Lower lobe of right lung (tissue), 2 donors: ENCODE data around the gene HES5. TPM values are rescaled to one million over a fixed set of nuclear protein-coding genes. Genes with fewer than 3 reads are reported as not detected.

Source experiments
- ATAC-seq, 2 donors: fragments of 200-7000 bp; cut with Tn5 transposase; one replicate each; pipeline ENCODE4 v1.9.1; 2020 to 2022; ENCODE audit warnings: mild to moderate bottlenecking in 2 of 2, moderate library complexity in 2 of 2
- DNase-seq: peaks from one replicate; pipeline ENCODE4 v3.0.0-alpha.2; 2020
- H3K27ac ChIP-seq: fragments of 200-600 bp; one replicate; pipeline ENCODE4 v1.8.0; 2022
- H3K27me3 ChIP-seq: fragments of 200-600 bp; one replicate; pipeline ENCODE4 v1.8.0; 2022; ENCODE audit warnings: low read depth
- H3K36me3 ChIP-seq: fragments of 200-600 bp; one replicate; pipeline ENCODE4 v1.8.0; 2022; ENCODE audit warnings: mild to moderate bottlenecking
- H3K4me1 ChIP-seq: fragments of 200-600 bp; one replicate; pipeline ENCODE4 v1.8.0; 2022
- H3K4me3 ChIP-seq: fragments of 200-600 bp; one replicate; pipeline ENCODE4 v1.8.0; 2022; ENCODE audit warnings: mild to moderate bottlenecking
- H3K9me3 ChIP-seq: fragments of 200-600 bp; one replicate; pipeline ENCODE4 v1.8.0; 2022
- CTCF ChIP-seq: fragments of 200-600 bp; IDR thresholded peaks from one replicate; pipeline ENCODE4 v1.8.0; 2022; ENCODE audit warnings: antibody characterized with exemption, mild to moderate bottlenecking
- intact Hi-C: fragments of 100-400 bp; cut with DNase I; formaldehyde crosslinking; loops from one replicate; pipeline ENCODE4 v1.11.0; 2022
- total RNA-seq: library from RNA; stranded (reverse); fragmentation: NEBNext Ultra II Directional; extraction: Animal tissue kit (Norgen Biotek cat#: 25700); gene quantifications from one replicate; pipeline ENCODE4 v1.2.1, GENCODE V29; 2021
- donor health status: DM: no; HTN: yes; CAD: no; lungs with severe emphysema.

HES5 gene
- total RNA-seq, 1 donor from 2014 or later = 1.5 TPM

GRCh38 chr1:2495026-2495425 lies 35.0 kb downstream of the HES5 start:
- Histone ChIP-seq H3K27ac (no peak overlapping the region), H3K36me3 (no peaks in the 10 kb centered on the region), H3K4me1 (peaks cover under 1% of the 10 kb centered on the region), H3K9me3 (no peaks in the 10 kb centered on the region), H3K4me3 (no peak overlapping the region), H3K27me3 (peaks cover 15% of the 10 kb centered on the region)
- DNase-seq (no peak), ATAC-seq (no peak)
- intact Hi-C loops = no loop called here
- no peak for TF ChIP-seq CTCF

- no peaks in the 10 kb centered on the region for H3K9me3 ChIP-seq
These were observed 35.8 kb downstream of the HES5 start for GRCh38 chr1:2494323-2494693.

GRCh38 chr1:2493691-2494322 lies 36.3 kb downstream of the HES5 start:
- Histone ChIP-seq H3K36me3 (no peaks in the 10 kb centered on the region), H3K27ac (no peak overlapping the region), H3K27me3 (peaks cover 7% of the 10 kb centered on the region), H3K4me1 (no peaks in the 10 kb centered on the region), H3K4me3 (no peak overlapping the region), H3K9me3 (peaks cover under 1% of the 10 kb centered on the region)
- DNase-seq (no peak), ATAC-seq (no peak)
- intact Hi-C loops = no loop called here
- no peak for TF ChIP-seq CTCF

More at GRCh38 chr1:2494323-2494693, 35.8 kb downstream of the HES5 start:
- Histone ChIP-seq H3K27ac (no peak overlapping the region), H3K27me3 (peaks cover 11% of the 10 kb centered on the region), H3K4me3 (no peak overlapping the region), H3K4me1 (no peaks in the 10 kb centered on the region), H3K36me3 (no peaks in the 10 kb centered on the region)
- TF ChIP-seq CTCF = no peak
- peak in 1 of 2 donors; percentile 56 for ATAC-seq
- no peak for DNase-seq
- intact Hi-C loops = no loop called here

GRCh38 chr1:2493218-2493617 lies 36.8 kb downstream of the HES5 start:
- intact Hi-C loops = no loop called here
- TF ChIP-seq CTCF = no peak
- no peak overlapping the region for H3K4me3 ChIP-seq
- ATAC-seq (no peak), DNase-seq (no peak)
- H3K27ac ChIP-seq = no peak overlapping the region
- H3K36me3 ChIP-seq = no peaks in the 10 kb centered on the region
- H3K9me3 ChIP-seq = peaks cover 4% of the 10 kb centered on the region
- no peaks in the 10 kb centered on the region for H3K4me1 ChIP-seq
- peaks cover 7% of the 10 kb centered on the region for H3K27me3 ChIP-seq

GRCh38 chr1:2492091-2492490 lies 38.0 kb downstream of the HES5 start:
- H3K27me3 ChIP-seq = peaks cover 7% of the 10 kb centered on the region
- H3K4me1 ChIP-seq = no peaks in the 10 kb centered on the region
- intact Hi-C loops = no loop called here
- H3K36me3 ChIP-seq = no peaks in the 10 kb centered on the region
- DNase-seq (no peak), ATAC-seq (no peak)
- no peak for TF ChIP-seq CTCF
- no peak overlapping the region for H3K27ac ChIP-seq
- no peak overlapping the region for H3K4me3 ChIP-seq
- peaks cover 4% of the 10 kb centered on the region for H3K9me3 ChIP-seq
